Measurements from ENCODE around the gene MTMR4.

DNA sequence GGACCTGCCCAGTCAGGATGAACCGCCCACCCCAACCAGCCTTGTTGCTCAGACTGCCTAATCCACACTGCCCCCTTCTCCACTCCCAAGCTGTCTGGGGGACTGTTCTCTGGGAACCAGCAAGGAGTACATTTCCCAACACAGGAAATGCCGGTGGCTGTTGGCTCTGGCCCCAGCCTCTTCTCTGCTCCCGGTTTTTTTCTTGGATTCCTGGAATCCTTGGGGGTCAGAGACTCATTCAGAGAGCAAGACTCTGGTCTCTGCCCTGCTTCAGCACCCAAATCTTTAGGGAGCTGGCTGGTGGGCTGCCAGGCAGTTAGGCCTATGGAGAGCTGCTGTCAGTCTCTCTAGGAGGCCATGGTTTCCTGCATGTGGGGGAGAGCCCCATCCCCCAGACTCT, 10.8 kb upstream of the MTMR4 start:
- TF ChIP-seq, protein P1, sequence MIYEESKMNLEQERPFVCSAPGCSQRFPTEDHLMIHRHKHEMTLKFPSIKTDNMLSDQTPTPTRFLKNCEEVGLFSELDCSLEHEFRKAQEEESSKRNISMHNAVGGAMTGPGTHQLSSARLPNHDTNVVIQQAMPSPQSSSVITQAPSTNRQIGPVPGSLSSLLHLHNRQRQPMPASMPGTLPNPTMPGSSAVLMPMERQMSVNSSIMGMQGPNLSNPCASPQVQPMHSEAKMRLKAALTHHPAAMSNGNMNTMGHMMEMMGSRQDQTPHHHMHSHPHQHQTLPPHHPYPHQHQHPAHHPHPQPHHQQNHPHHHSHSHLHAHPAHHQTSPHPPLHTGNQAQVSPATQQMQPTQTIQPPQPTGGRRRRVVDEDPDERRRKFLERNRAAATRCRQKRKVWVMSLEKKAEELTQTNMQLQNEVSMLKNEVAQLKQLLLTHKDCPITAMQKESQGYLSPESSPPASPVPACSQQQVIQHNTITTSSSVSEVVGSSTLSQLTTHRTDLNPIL (CRISPR knock-in tag; IDR thresholded peaks at IDR 0.05; ENCODE audit: low read depth), result no peak
- TF ChIP-seq, protein P2, sequence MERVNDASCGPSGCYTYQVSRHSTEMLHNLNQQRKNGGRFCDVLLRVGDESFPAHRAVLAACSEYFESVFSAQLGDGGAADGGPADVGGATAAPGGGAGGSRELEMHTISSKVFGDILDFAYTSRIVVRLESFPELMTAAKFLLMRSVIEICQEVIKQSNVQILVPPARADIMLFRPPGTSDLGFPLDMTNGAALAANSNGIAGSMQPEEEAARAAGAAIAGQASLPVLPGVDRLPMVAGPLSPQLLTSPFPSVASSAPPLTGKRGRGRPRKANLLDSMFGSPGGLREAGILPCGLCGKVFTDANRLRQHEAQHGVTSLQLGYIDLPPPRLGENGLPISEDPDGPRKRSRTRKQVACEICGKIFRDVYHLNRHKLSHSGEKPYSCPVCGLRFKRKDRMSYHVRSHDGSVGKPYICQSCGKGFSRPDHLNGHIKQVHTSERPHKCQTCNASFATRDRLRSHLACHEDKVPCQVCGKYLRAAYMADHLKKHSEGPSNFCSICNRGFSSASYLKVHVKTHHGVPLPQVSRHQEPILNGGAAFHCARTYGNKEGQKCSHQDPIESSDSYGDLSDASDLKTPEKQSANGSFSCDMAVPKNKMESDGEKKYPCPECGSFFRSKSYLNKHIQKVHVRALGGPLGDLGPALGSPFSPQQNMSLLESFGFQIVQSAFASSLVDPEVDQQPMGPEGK (CRISPR knock-in tag; IDR thresholded peaks at IDR 0.05; ENCODE audit: borderline replicate concordance), result no peak
- TF ChIP-seq, protein P3, sequence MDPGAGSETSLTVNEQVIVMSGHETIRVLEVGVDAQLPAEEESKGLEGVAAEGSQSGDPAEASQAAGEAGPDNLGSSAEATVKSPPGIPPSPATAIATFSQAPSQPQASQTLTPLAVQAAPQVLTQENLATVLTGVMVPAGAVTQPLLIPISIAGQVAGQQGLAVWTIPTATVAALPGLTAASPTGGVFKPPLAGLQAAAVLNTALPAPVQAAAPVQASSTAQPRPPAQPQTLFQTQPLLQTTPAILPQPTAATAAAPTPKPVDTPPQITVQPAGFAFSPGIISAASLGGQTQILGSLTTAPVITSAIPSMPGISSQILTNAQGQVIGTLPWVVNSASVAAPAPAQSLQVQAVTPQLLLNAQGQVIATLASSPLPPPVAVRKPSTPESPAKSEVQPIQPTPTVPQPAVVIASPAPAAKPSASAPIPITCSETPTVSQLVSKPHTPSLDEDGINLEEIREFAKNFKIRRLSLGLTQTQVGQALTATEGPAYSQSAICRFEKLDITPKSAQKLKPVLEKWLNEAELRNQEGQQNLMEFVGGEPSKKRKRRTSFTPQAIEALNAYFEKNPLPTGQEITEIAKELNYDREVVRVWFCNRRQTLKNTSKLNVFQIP (CRISPR knock-in tag; IDR thresholded peaks at IDR 0.05; ENCODE audit: borderline replicate concordance, low read depth), result no peak
- TF ChIP-seq ZFP30 (CRISPR knock-in tag; IDR thresholded peaks at IDR 0.05) (no peak), GLIS3 (CRISPR knock-in tag; IDR thresholded peaks at IDR 0.05) (no peak), BACH2 (CRISPR knock-in tag; IDR thresholded peaks at IDR 0.05; ENCODE audit: borderline replicate concordance) (no peak), ZNF565 (CRISPR knock-in tag; conservative IDR thresholded peaks at IDR 0.05; ENCODE audit: low read depth) (no peak), ESRRG (CRISPR knock-in tag; IDR thresholded peaks at IDR 0.05) (no peak), TCF4 (CRISPR knock-in tag; IDR thresholded peaks at IDR 0.05; ENCODE audit: borderline replicate concordance) (no peak)
- TF ChIP-seq, protein P4, sequence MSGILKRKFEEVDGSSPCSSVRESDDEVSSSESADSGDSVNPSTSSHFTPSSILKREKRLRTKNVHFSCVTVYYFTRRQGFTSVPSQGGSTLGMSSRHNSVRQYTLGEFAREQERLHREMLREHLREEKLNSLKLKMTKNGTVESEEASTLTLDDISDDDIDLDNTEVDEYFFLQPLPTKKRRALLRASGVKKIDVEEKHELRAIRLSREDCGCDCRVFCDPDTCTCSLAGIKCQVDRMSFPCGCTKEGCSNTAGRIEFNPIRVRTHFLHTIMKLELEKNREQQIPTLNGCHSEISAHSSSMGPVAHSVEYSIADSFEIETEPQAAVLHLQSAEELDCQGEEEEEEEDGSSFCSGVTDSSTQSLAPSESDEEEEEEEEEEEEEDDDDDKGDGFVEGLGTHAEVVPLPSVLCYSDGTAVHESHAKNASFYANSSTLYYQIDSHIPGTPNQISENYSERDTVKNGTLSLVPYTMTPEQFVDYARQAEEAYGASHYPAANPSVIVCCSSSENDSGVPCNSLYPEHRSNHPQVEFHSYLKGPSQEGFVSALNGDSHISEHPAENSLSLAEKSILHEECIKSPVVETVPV (CRISPR knock-in tag; IDR thresholded peaks at IDR 0.05), result no peak
